Glutamatergic neuron (in vitro differentiated cells): Measurements from ENCODE around the gene FXYD4. TPM values are rescaled to one million over a fixed set of nuclear protein-coding genes. Genes with fewer than 3 reads are reported as not detected.
"Not testable (repeated sequence)": the region's sequence is repeated elsewhere in the genome, so short reads cannot be mapped to it uniquely, and the experiment has no call there.

Experiments
- DNase-seq: peaks from one replicate; pipeline ENCODE4 v3.0.0; 2022
- H3K27ac Mint-ChIP-seq: one replicate; pipeline ENCODE4 v1.8.0; 2020; ENCODE audit warnings: mild to moderate bottlenecking, mixed read lengths, inconsistent platforms; ENCODE audit not compliant: unreplicated experiment
- H3K27me3 Mint-ChIP-seq: one replicate; pipeline ENCODE4 v1.8.0; 2020; ENCODE audit warnings: mild to moderate bottlenecking, moderate library complexity, mixed read lengths, inconsistent platforms; ENCODE audit not compliant: unreplicated experiment
- H3K36me3 Mint-ChIP-seq: one replicate; pipeline ENCODE4 v1.8.0; 2020; ENCODE audit warnings: mild to moderate bottlenecking, mixed read lengths, inconsistent platforms; ENCODE audit not compliant: unreplicated experiment
- H3K4me1 Mint-ChIP-seq: one replicate; pipeline ENCODE4 v1.8.0; 2020; ENCODE audit warnings: mild to moderate bottlenecking, low read depth, mixed read lengths, inconsistent platforms; ENCODE audit not compliant: unreplicated experiment
- H3K4me3 Mint-ChIP-seq: one replicate; pipeline ENCODE4 v1.8.0; 2020; ENCODE audit warnings: mild to moderate bottlenecking, mixed read lengths, inconsistent platforms; ENCODE audit not compliant: unreplicated experiment
- H3K9me3 Mint-ChIP-seq: one replicate; pipeline ENCODE4 v1.8.0; 2020; ENCODE audit warnings: mild to moderate bottlenecking, moderate library complexity, mixed read lengths, inconsistent platforms; ENCODE audit not compliant: unreplicated experiment
- CTCF ChIP-seq: fragments of 200-600 bp; sonication (generic); IDR thresholded peaks from one replicate; pipeline ENCODE4 v1.5.0; 2021; ENCODE audit not compliant: partially characterized antibody, unreplicated experiment
- total RNA-seq: library from RNA; stranded (reverse); fragmentation: NEBNext Ultra II Directional; extraction: Animal tissue kit (Norgen Biotek cat#: 25700); gene quantifications from one replicate; pipeline ENCODE4 v1.2.1, GENCODE V29; 2021; ENCODE audit not compliant: unreplicated experiment

The FXYD4 gene
- total RNA-seq, 1 donor from 2014 or later = not detected

GRCh38 chr10:43336061-43336460 is 35.4 kb upstream of the FXYD4 start:
- Mint-ChIP-seq H3K9me3 (peaks cover 3% of the 10 kb centered on the region), H3K27me3 (peaks cover 13% of the 10 kb centered on the region), H3K4me3 (no peak overlapping the region), H3K36me3 (peaks cover 4% of the 10 kb centered on the region), H3K4me1 (peaks cover 4% of the 10 kb centered on the region), H3K27ac (no peak overlapping the region)
- no peak for DNase-seq
- no peak for TF ChIP-seq CTCF

DNA sequence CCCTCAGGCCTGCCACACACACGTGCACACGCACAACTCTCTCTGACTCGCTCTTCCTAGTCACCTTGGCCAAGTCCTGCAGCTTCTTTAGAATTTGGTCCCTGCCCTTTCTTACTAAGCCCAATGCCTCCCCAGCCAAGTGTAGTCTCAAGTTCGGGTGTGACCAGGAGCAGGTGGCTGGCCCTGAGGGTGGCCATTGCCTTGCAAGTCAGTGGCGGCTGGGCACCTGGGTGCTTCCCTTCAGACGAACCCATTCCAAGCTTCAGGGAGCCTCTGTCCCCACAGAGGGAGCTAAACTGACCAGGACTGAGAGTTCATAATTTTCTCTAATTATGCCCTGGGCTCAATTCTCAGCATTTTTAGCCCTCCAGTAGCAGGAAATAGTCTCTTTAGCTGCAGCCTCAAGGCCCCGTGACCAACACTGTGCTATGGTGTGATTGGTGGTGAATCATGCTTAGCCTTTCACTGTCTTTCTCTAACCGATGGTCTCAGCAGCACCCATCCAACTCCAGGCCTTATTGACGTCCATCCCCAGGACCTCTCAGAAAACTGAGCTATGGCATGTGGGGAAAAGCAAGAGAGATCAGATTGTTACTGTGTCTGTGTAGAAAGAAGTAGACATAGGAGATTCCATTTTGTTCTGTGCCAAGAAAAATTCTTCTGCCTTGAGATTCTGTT is 34.7 kb upstream of the FXYD4 start:
- H3K27me3 Mint-ChIP-seq = peaks cover 15% of the 10 kb centered on the region
- no peak overlapping the region for H3K4me3 Mint-ChIP-seq
- peak overlapping the region; percentile 66 for H3K27ac Mint-ChIP-seq
- peaks cover 4% of the 10 kb centered on the region for H3K36me3 Mint-ChIP-seq
- DNase-seq = no peak
- H3K4me1 Mint-ChIP-seq = peaks cover 4% of the 10 kb centered on the region
- peaks cover 5% of the 10 kb centered on the region for H3K9me3 Mint-ChIP-seq
- TF ChIP-seq CTCF = no peak

DNA sequence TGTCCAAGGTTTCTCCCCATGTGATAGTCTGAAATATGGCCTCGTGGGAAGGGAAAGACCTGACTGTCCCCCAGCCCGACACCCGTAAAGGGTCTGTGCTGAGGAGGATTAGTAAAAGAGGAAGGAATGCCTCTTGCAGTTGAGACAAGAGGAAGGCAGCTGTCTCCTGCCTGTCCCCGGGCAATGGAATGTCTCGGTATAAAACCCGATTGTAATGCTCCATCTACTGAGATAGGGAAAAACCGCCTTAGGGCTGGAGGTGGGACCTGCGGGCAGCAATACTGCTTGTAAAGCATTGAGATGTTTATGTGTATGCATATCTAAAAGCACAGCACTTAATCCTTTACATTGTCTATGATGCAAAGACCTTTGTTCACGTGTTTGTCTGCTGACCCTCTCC is 33.9 kb upstream of the FXYD4 start:
- peak overlapping the region; percentile 33 for H3K27ac Mint-ChIP-seq
- not testable (repeated sequence) for H3K36me3 Mint-ChIP-seq, H3K9me3 Mint-ChIP-seq, DNase-seq, H3K4me1 Mint-ChIP-seq, H3K4me3 Mint-ChIP-seq
- H3K27me3 Mint-ChIP-seq = peaks cover 15% of the 10 kb centered on the region

DNA sequence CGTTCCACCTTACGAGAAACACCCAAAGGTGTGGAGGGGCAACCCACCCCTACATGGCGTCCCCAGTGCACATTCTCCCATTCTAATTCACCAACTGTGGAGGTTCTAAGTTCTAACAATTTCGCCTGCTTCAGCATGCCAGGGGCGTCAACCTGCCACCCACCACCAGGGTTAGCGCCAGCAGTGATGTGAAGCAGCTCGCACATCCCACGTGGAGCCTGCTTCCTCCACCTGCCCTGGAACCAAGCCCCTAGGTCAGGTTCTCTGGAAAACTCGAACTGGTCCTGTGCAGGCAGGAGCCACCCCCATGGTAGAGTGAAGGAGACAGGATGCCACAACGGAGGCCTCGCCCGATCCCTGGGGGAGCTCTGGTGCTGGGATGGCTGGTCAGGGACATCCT is 33.3 kb upstream of the FXYD4 start:
- no peak for DNase-seq
- peaks cover 4% of the 10 kb centered on the region for H3K36me3 Mint-ChIP-seq
- H3K27ac Mint-ChIP-seq = peak overlapping the region; percentile 73
- H3K27me3 Mint-ChIP-seq = peaks cover 12% of the 10 kb centered on the region
- peak overlapping the region; percentile 59 for H3K4me3 Mint-ChIP-seq
- peaks cover 4% of the 10 kb centered on the region for H3K4me1 Mint-ChIP-seq
- peaks cover 5% of the 10 kb centered on the region for H3K9me3 Mint-ChIP-seq
- peak; percentile 37 for TF ChIP-seq CTCF

DNA sequence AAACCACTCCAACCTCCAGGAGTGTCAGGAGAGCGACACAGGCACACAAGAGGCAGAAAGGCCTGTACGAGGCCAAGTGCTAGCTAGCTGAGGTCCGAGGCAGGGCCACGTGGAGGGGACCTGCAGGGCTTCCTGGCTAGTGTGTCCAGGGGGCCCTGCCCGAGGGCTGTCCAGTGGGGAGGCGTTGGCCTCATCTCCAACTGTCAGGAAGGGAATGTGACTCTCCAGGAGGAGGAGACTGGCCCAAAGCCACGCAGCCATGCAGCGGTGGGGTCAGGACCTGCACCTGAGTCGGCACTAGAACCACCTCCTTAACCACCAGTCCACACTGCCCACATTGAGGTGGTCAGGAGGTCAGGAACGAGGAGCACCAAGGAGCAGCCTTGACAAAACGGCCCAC is 32.3 kb upstream of the FXYD4 start:
- TF ChIP-seq CTCF = no peak
- Mint-ChIP-seq H3K27ac (peak overlapping the region; percentile 44), H3K4me1 (peaks cover 5% of the 10 kb centered on the region), H3K36me3 (peaks cover 4% of the 10 kb centered on the region), H3K9me3 (peaks cover 5% of the 10 kb centered on the region), H3K27me3 (peaks cover 9% of the 10 kb centered on the region), H3K4me3 (no peak overlapping the region)
- no peak for DNase-seq
